ENCODE results near the gene GNG12. TPM values are rescaled to one million over a fixed set of nuclear protein-coding genes. Genes with fewer than 3 reads are reported as not detected.

The GNG12 gene
- total RNA-seq, 1 experiment from 2014 or later, result 102 TPM

DNA sequence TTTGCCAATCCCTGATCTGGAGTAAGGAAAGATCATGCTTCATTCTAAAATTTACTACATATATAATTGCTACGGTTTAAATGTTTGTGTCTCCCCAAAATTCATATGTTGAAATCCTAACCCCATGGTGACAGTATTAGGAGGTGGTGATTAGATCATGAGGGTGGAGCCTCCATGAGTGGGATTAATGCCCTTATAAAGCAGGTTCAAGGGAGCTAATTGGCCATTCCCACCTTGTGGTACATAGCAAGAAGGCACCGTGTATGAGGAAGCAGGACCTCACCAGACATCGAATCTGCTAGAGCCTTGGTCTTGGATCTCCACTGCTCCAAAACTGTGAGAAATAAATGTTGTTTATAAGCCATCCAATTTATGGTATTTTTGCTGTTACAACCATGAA, 92.7 kb downstream of the GNG12 start:
- no peaks in the 10 kb centered on the region for H3K9me2 ChIP-seq (ENCODE audit: insufficient read depth)
- H3K4me3 ChIP-seq, result no peak overlapping the region
- no peaks in the 10 kb centered on the region for H4K20me1 ChIP-seq (ENCODE audit: insufficient read depth)
- BruUV-seq (replicated peaks), result no TSS peak
- no peaks in the 10 kb centered on the region for H3K79me2 ChIP-seq (ENCODE audit: low read depth)
- intact Hi-C loops (cut with micrococcal nuclease; ENCODE audit: unreplicated experiment), result loop anchor here (10.0 kb wide), 1 partner anchor 366 kb away; no protein-coding TSS in a partner anchor
- no peak overlapping the region for H3K27ac ChIP-seq
- ChIA-PET CTCF (interaction anchor here (0.7 kb wide), 1 partner anchor 39 kb away, joined by 3 read pairs; no protein-coding TSS in a partner anchor), POLR2A (ENCODE audit: unreplicated experiment) (interaction anchor here (0.5 kb wide), 1 partner anchor 100 kb away, joined by 3 read pairs; no protein-coding TSS in a partner anchor)
- TF ChIP-seq EZH2 (IDR thresholded peaks at IDR 0.05; ENCODE audit: low read depth) (no peak), CTCF (conservative IDR thresholded peaks at IDR 0.05) (no peak)
- H3K4me2 ChIP-seq, result no peak overlapping the region
- no peaks in the 10 kb centered on the region for H3K27me3 ChIP-seq (ENCODE audit: insufficient read depth, low read depth)
- H2AFZ ChIP-seq, result no peak overlapping the region
- H3K36me3 ChIP-seq (ENCODE audit: low read depth), result 0 out of 2 replicates have a peak, but pooled peaks cover 9% of the 10 kb centered on the region
- DNase-seq, result no peak
- H3K4me1 ChIP-seq (replicated peaks; ENCODE audit: insufficient read depth), result peaks cover 9% of the 10 kb centered on the region
- H3K9me3 ChIP-seq (ENCODE audit: insufficient read depth, low read depth), result no peaks in the 10 kb centered on the region
- no peaks in the 10 kb centered on the region; the same call in 1 of the 2 replicates for H3F3A ChIP-seq (ENCODE audit: insufficient read depth, low read depth)

DNA sequence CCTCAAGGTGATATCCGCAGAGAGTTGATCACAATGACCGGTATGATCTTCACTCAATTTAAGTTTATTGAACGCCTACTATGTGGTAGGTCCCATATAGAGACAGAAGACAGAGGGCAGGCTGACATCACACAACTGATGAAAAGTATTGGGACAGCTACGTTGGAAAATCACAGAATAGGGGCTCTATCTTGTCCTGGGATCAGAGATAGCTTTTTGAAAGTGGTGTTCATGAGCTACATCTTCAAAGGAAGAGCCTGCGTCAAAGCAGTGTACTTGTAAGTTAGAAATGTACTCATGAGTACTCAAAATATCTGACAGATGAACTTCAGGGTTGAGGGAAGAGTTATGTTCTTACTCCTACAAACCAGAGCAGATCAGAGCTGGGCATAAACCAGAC, 93.9 kb downstream of the GNG12 start:
- Histone ChIP-seq H3K36me3 (ENCODE audit: low read depth) (no peaks in the 10 kb centered on the region), H2AFZ (no peak overlapping the region), H3K4me2 (no peak overlapping the region), H3K9me3 (ENCODE audit: insufficient read depth, low read depth) (no peaks in the 10 kb centered on the region), H3K27me3 (ENCODE audit: insufficient read depth, low read depth) (no peaks in the 10 kb centered on the region), H3K27ac (no peak overlapping the region), H3K9me2 (ENCODE audit: insufficient read depth) (no peaks in the 10 kb centered on the region), H3F3A (ENCODE audit: insufficient read depth, low read depth) (no peaks in the 10 kb centered on the region; the same call in 1 of the 2 replicates), H4K20me1 (ENCODE audit: insufficient read depth) (no peaks in the 10 kb centered on the region), H3K4me1 (replicated peaks; ENCODE audit: insufficient read depth) (peaks cover 9% of the 10 kb centered on the region), H3K79me2 (ENCODE audit: low read depth) (no peaks in the 10 kb centered on the region), H3K4me3 (no peak overlapping the region)
- no peak for DNase-seq
- intact Hi-C loops (cut with micrococcal nuclease; ENCODE audit: unreplicated experiment), result no loop called here
- TF ChIP-seq EZH2 (IDR thresholded peaks at IDR 0.05; ENCODE audit: low read depth) (no peak), CTCF (conservative IDR thresholded peaks at IDR 0.05) (no peak)
- ChIA-PET CTCF (no interaction called here), POLR2A (ENCODE audit: unreplicated experiment) (interaction anchor here (0.5 kb wide), 1 partner anchor 161 kb away, joined by 4 read pairs; no protein-coding TSS in a partner anchor)
- BruUV-seq (replicated peaks), result no TSS peak

- H3F3A ChIP-seq (ENCODE audit: insufficient read depth, low read depth), result no peaks in the 10 kb centered on the region; the same call in 1 of the 2 replicates
- H3K36me3 ChIP-seq (ENCODE audit: low read depth), result no peaks in the 10 kb centered on the region
- no peaks in the 10 kb centered on the region for H3K9me2 ChIP-seq (ENCODE audit: insufficient read depth)
- H3K4me2 ChIP-seq, result no peak overlapping the region
- no TSS peak for BruUV-seq (replicated peaks)
- peaks cover 9% of the 10 kb centered on the region for H3K4me1 ChIP-seq (replicated peaks; ENCODE audit: insufficient read depth)
- no peak overlapping the region for H3K4me3 ChIP-seq
- ChIA-PET POLR2A (ENCODE audit: unreplicated experiment) (no interaction called here), CTCF (no interaction called here)
- H3K79me2 ChIP-seq (ENCODE audit: low read depth), result no peaks in the 10 kb centered on the region
- H3K27ac ChIP-seq, result no peak overlapping the region
- TF ChIP-seq EZH2 (IDR thresholded peaks at IDR 0.05; ENCODE audit: low read depth), result no peak
- no peak for TF ChIP-seq CTCF (conservative IDR thresholded peaks at IDR 0.05)
- no peaks in the 10 kb centered on the region for H3K27me3 ChIP-seq (ENCODE audit: insufficient read depth, low read depth)
- no peaks in the 10 kb centered on the region for H4K20me1 ChIP-seq (ENCODE audit: insufficient read depth)
- DNase-seq, result peak in 1 of 2 experiments; percentile 18
- no peak overlapping the region for H2AFZ ChIP-seq
- intact Hi-C loops (cut with micrococcal nuclease; ENCODE audit: unreplicated experiment), result no loop called here
- no peaks in the 10 kb centered on the region for H3K9me3 ChIP-seq (ENCODE audit: insufficient read depth, low read depth)
Measured at GRCh38 chr1:67738401-67738800, 94.9 kb downstream of the GNG12 start.

All from PC-9 (cell line).